GM12878 (cell line): ENCODE measurements around the gene WDR86. TPM values are rescaled to one million over a fixed set of nuclear protein-coding genes. Genes with fewer than 3 reads are reported as not detected.

Source experiments
- ATAC-seq: fragments of 200-7000 bp; cut with Tn5 transposase; 3 replicates; pipeline ENCODE4 v1.9.1; 2020; ENCODE audit warnings: mild to moderate bottlenecking, moderate library complexity
- BruUV-seq: library from RNA; stranded (reverse); fragments of 400-500 nt; replicated peaks from 2 replicates; lab custom pipeline; 2021; lab: Mats Ljungman, UMichigan
- CTCF ChIA-PET: fragments of 300-600 bp; sonication (Branson Sonifier 250); formaldehyde crosslinking; extraction: SDS; loops from one replicate; lab custom pipeline; 2021; ENCODE audit warnings: inconsistent platforms; lab: Yijun Ruan, JAX
- POLR2A ChIA-PET: fragments of 350-600 bp; formaldehyde crosslinking; extraction: SDS; loops from one replicate; lab custom pipeline; 2021; ENCODE audit warnings: inconsistent platforms; lab: Charles Lee
- RAD21 ChIA-PET: fragments of 300-600 bp; sonication (Branson Sonifier 250); formaldehyde crosslinking; loops from one replicate; lab custom pipeline; 2023; ENCODE audit warnings: antibody characterized with exemption; ENCODE audit not compliant: unreplicated experiment; lab: Charles Lee
- SMC1A ChIA-PET: fragments of 300-600 bp; sonication (Branson Sonifier 250); formaldehyde crosslinking; loops from one replicate; lab custom pipeline; 2023; ENCODE audit not compliant: unreplicated experiment, uncharacterized antibody; lab: Charles Lee
- DNase-seq: peaks from one replicate; pipeline ENCODE4 v3.0.0-alpha.2; 2011; ENCODE audit warnings: low read depth, low spot score
- FAIRE-seq: peaks from 3 replicates; lab custom pipeline; 2011; peaks lifted over from hg19 to GRCh38; lab: Jason Lieb, UNC
- H2AFZ ChIP-seq: 2 replicates; pipeline ENCODE4 v1.6.0; 2011; ENCODE audit warnings: low read depth, low read length, control low read depth; ENCODE audit not compliant: control insufficient read depth
- H3K27ac ChIP-seq: 2 replicates; pipeline ENCODE4 v1.5.1; 2011; ENCODE audit warnings: control low read depth; ENCODE audit not compliant: control insufficient read depth, insufficient read depth
- H3K27me3 ChIP-seq, 2 experiments: replicated peaks in 1 of 2; 2 replicates each; pipeline versions ENCODE4 v1.6.0 to v1.6.1; 2011; ENCODE audit warnings: low read length in 1 of 2; ENCODE audit not compliant: control insufficient read depth in 2 of 2, insufficient read depth in 2 of 2
- H3K36me3 ChIP-seq, 2 experiments: 2 replicates each; pipeline ENCODE4 v1.5.1; 2011; ENCODE audit warnings: low read length in 1 of 2; ENCODE audit not compliant: control insufficient read depth in 2 of 2, insufficient read depth in 2 of 2
- H3K4me1 ChIP-seq: 2 replicates; pipeline ENCODE4 v1.6.1; 2011; ENCODE audit warnings: mild to moderate bottlenecking, low read length, moderate library complexity, mixed read lengths; ENCODE audit not compliant: control insufficient read depth, insufficient read depth
- H3K4me2 ChIP-seq: 2 replicates; pipeline ENCODE4 v1.6.0; 2011; ENCODE audit warnings: control low read depth; ENCODE audit not compliant: control insufficient read depth, insufficient read depth
- H3K4me3 ChIP-seq: fragments of 200-600 bp; sonication (generic); 2 replicates; pipeline ENCODE4 v1.5.1; 2016
- H3K79me2 ChIP-seq: 2 replicates; pipeline ENCODE4 v1.6.0; 2011; ENCODE audit warnings: low read length; ENCODE audit not compliant: control insufficient read depth, insufficient read depth
- H3K9ac ChIP-seq: 2 replicates; pipeline ENCODE4 v1.8.0; 2011; ENCODE audit warnings: low read length, control low read depth, mixed read lengths; ENCODE audit not compliant: control insufficient read depth, insufficient read depth
- H3K9me3 ChIP-seq: replicated peaks from 3 replicates; pipeline ENCODE4 v1.5.1; 2011; ENCODE audit warnings: mild to moderate bottlenecking, low read length; ENCODE audit not compliant: control insufficient read depth, insufficient read depth
- H4K20me1 ChIP-seq: 2 replicates; pipeline ENCODE4 v1.6.0; 2011; ENCODE audit not compliant: control insufficient read depth, insufficient read depth
- ATF7 ChIP-seq: fragments of 450-650 bp; IDR thresholded peaks from 2 replicates; pipeline ENCODE4 v1.6.1; 2016; ENCODE audit warnings: low read depth, mild to moderate bottlenecking
- CHD2 ChIP-seq: IDR thresholded peaks from 2 replicates; pipeline ENCODE4 v1.6.1; 2011; ENCODE audit warnings: low read depth, low read length, improper control_type of control experiment, borderline replicate concordance
- POLR2AphosphoS2 ChIP-seq: IDR thresholded peaks from 2 replicates; pipeline ENCODE4 v1.6.1; 2011; ENCODE audit warnings: low read depth, mild to moderate bottlenecking, low read length, improper control_type of control experiment, moderate library complexity
- POLR2AphosphoS5 ChIP-seq: IDR thresholded peaks from 2 replicates; pipeline ENCODE4 v1.6.1; 2011; ENCODE audit warnings: mild to moderate bottlenecking, low read length, inconsistent platforms
- SIN3A ChIP-seq: IDR thresholded peaks from 2 replicates; pipeline ENCODE4 v1.6.1; 2012; ENCODE audit warnings: low read depth, low read length, improper control_type of control experiment
- TCF3 ChIP-seq: IDR thresholded peaks from 2 replicates; pipeline ENCODE4 v1.6.1; 2012; ENCODE audit warnings: low read depth, mild to moderate bottlenecking, low read length, borderline replicate concordance; ENCODE audit not compliant: insufficient read depth
- TCF7 ChIP-seq: IDR thresholded peaks from 2 replicates; pipeline ENCODE4 v1.6.1; 2014; ENCODE audit warnings: antibody characterized with exemption, borderline replicate concordance
- WRNIP1 ChIP-seq: IDR thresholded peaks from 2 replicates; pipeline ENCODE4 v1.6.1; 2011; ENCODE audit warnings: low read depth, low read length, improper control_type of control experiment, borderline replicate concordance
- ZNF217 ChIP-seq: fragments of 450-650 bp; IDR thresholded peaks from 2 replicates; pipeline ENCODE4 v1.6.1; 2017; ENCODE audit warnings: antibody characterized with exemption, mild to moderate bottlenecking
- WGBS: methylation state at CpG from one replicate; pipeline ENCODE4 v1.1.6; 2016; ENCODE audit warnings: low lambda C conversion rate; ENCODE audit not compliant: insufficient replicate concordance, insufficient coverage; ENCODE audit errors: missing lambda C conversion rate; 5-methylcytosine and 5-hydroxymethylcytosine counted together
- in situ Hi-C: fragments of 300-500 bp; cut with MboI; formaldehyde crosslinking; loops from 9 replicates; pipeline ENCODE4 v1.14.3; 2018; ENCODE audit warnings: mixed read lengths
- intact Hi-C: fragments of 100-400 bp; cut with micrococcal nuclease; formaldehyde crosslinking; loops from one replicate; pipeline ENCODE4 v1.14.2; 2022; ENCODE audit not compliant: unreplicated experiment
- polyA plus RNA-seq, 11 experiments: library from polyadenylated mRNA; depleted of rRNA in 4 of 11; unstranded in 6 of 11; stranded (reverse) in 5 of 11; fragments of >200 nt; fragmentation: Nextera tagmentation in 4 of 11; fragmentation: Illumina TruSeq in 1 of 11; extraction: Ambion mirVana in 4 of 11; extraction: Trizol in 1 of 11; gene quantifications; 1 replicate in 1 of 11; 2 replicates in 10 of 11; pipeline versions ENCODE4 v1.2.1 to v1.2.3, GENCODE V29; 2011 to 2016; ENCODE audit warnings: inconsistent platforms in 2 of 11, missing spikeins in 2 of 11, low read depth in 1 of 11
- total RNA-seq, 4 experiments: library from RNA; depleted of rRNA in 3 of 4; stranded (reverse); fragments of >200 nt in 3 of 4; fragmentation: Illumina TruSeq in 1 of 4; extraction: Trizol in 1 of 4; gene quantifications; 2 replicates each; pipeline versions ENCODE4 v1.2.1 to v1.2.3, GENCODE V29; 2013 to 2021
- TF ChIP-seq, protein P1 (sequence below): IDR thresholded peaks from 2 replicates; pipeline ENCODE4 v1.6.1; 2011; ENCODE audit warnings: low read depth, low read length, improper control_type of control experiment, borderline replicate concordance
- TF ChIP-seq, protein P2 (sequence below): IDR thresholded peaks from 2 replicates; pipeline ENCODE4 v1.6.1; 2011; ENCODE audit warnings: low read depth, mild to moderate bottlenecking, low read length, moderate library complexity, borderline replicate concordance; ENCODE audit errors: extremely low read depth
- TF ChIP-seq, protein P3 (sequence below): IDR thresholded peaks from 2 replicates; pipeline ENCODE4 v1.6.1; 2011; ENCODE audit warnings: mild to moderate bottlenecking, low read depth, low read length, moderate library complexity; ENCODE audit not compliant: insufficient replicate concordance

Gene WDR86
- total and polyA plus RNA-seq, 10 of the 15 experiments (the other 5 are each of a cell fraction or from before 2014, with no cell fraction given): 0.05 to 0.19 (median 0.15) TPM; not detected in 7

DNA sequence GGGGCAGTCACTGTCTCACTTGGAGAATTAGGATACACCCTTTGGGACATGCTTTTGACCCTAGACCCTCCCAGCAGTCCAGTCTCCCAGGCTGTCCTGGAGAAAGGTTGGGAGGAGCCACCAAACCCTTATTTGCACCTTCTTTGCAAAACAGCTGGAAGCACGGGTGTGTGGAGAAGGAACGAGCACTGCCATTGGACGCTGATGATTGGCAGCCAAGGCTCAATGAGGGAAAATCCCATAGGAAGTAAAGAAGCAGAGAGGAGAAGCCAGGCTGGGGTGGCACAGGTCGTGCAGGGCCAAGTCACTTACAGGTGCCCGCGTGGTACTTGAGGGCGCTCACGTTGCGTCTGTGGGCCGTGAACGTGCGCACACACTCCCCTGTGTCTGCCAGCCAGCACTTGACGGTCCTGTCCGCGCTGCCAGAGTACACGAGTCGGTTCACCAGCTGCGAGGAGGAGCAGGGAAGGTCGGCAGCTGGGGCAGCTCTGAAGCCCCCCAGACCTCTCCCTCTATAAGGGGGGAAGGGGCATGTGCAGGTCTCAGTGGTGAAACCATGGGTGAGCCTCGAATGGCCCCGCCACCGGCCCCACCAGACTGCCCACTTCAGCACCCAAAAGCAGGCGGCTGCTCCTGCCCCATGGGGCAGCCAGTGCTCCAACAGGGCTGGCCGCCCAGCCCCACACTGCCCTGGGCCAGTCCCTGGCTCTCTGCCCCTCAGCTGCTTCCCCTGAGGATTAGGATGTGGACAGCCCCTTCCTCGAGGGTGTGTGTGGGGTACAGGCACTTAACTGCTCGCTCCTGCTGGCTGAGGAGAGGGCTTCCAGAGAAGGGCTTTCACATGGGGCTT lies 24.8 kb downstream of the WDR86 start:
- RAD21 ChIA-PET: no interaction called here
- CTCF ChIA-PET: interaction anchor here (1.1 to 1.2 kb wide), 2 partner anchors 16 to 77 kb away, joined by 3 to 4 read pairs; no protein-coding TSS in a partner anchor
- DNase-seq: no peak

DNA sequence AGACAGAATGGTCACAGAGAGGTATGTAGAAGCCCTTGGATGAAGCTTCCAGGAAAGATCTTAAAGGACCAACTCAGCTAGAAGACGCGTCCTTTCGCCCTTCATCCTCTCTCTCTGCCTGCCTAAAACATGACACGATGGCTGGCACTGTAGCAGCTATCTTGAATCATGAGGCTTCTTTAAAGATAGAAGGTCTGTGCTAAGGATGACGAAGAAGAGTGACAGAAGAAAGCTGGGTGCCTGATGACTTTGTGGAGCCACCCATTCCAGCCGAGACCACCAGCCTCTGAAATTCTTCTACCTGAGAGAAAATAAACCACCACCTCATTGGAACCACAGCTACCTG lies 25.5 kb downstream of the WDR86 start:
- intact Hi-C loops (no loop called here), in situ Hi-C loops (loop anchor here (5.0 kb wide), 1 partner anchor 63 kb away; no protein-coding TSS in a partner anchor)
- H4K20me1 ChIP-seq: no peaks in the 10 kb centered on the region
- no peak overlapping the region for H2AFZ ChIP-seq
- ATAC-seq: no peak
- no peak for DNase-seq
- H3K27ac ChIP-seq: no peak overlapping the region
- peaks cover 7% of the 10 kb centered on the region for H3K4me1 ChIP-seq
- ChIA-PET POLR2A (no interaction called here), SMC1A (no interaction called here), RAD21 (no interaction called here), CTCF (interaction anchor here (1.1 to 1.2 kb wide), 2 partner anchors 16 to 78 kb away, joined by 3 to 4 read pairs; no protein-coding TSS in a partner anchor)
- WGBS: 60% methylated on average over 6 of the region's 6 CpGs
- H3K27me3 ChIP-seq: peaks cover 2 to 3% of the 10 kb centered on the region in 2 experiments; a peak in 3 of 4 replicates
- no peaks in the 10 kb centered on the region; the same call in 2 of the 3 replicates for H3K9me3 ChIP-seq
- no peak overlapping the region for H3K4me3 ChIP-seq
- H3K79me2 ChIP-seq: no peaks in the 10 kb centered on the region
- FAIRE-seq: no peak
- no peaks in the 10 kb centered on the region for H3K36me3 ChIP-seq
- no peak overlapping the region for H3K9ac ChIP-seq
- no peak overlapping the region for H3K4me2 ChIP-seq
- no TSS peak for BruUV-seq
- TF ChIP-seq ZNF217 (no peak), SIN3A (no peak), POLR2AphosphoS5 (no peak), CHD2 (no peak), POLR2AphosphoS2 (no peak), TCF7 (no peak), WRNIP1 (no peak), TCF3 (no peak)
- TF ChIP-seq, protein P1, sequence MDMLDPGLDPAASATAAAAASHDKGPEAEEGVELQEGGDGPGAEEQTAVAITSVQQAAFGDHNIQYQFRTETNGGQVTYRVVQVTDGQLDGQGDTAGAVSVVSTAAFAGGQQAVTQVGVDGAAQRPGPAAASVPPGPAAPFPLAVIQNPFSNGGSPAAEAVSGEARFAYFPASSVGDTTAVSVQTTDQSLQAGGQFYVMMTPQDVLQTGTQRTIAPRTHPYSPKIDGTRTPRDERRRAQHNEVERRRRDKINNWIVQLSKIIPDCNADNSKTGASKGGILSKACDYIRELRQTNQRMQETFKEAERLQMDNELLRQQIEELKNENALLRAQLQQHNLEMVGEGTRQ: no peak
- TF ChIP-seq, protein P2, sequence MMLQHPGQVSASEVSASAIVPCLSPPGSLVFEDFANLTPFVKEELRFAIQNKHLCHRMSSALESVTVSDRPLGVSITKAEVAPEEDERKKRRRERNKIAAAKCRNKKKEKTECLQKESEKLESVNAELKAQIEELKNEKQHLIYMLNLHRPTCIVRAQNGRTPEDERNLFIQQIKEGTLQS: no peak

More for the DNA sequence above, 24.8 kb downstream of the WDR86 start:
- H3K9ac ChIP-seq: no peak overlapping the region
- H3K79me2 ChIP-seq: no peaks in the 10 kb centered on the region
- peaks cover 2 to 3% of the 10 kb centered on the region in 2 experiments; a peak in 3 of 4 replicates for H3K27me3 ChIP-seq
- H3K4me2 ChIP-seq: no peak overlapping the region
- in situ Hi-C loops: loop anchor here (5.0 kb wide), 1 partner anchor 62 kb away; no protein-coding TSS in a partner anchor
- H3K4me1 ChIP-seq: peaks cover 7% of the 10 kb centered on the region
- no peak for ATAC-seq
- ChIA-PET POLR2A (no interaction called here), SMC1A (no interaction called here)
- H3K36me3 ChIP-seq: no peaks in the 10 kb centered on the region
- H4K20me1 ChIP-seq: no peaks in the 10 kb centered on the region
- H3K9me3 ChIP-seq: no peaks in the 10 kb centered on the region; the same call in 2 of the 3 replicates
- no peak overlapping the region for H3K4me3 ChIP-seq
- no peak for FAIRE-seq
- H3K27ac ChIP-seq: no peak overlapping the region
- H2AFZ ChIP-seq: no peak overlapping the region
- 55% methylated on average over 26 of the region's 26 CpGs for WGBS
- BruUV-seq: no TSS peak
- intact Hi-C loops: no loop called here
- TF ChIP-seq, protein P3, sequence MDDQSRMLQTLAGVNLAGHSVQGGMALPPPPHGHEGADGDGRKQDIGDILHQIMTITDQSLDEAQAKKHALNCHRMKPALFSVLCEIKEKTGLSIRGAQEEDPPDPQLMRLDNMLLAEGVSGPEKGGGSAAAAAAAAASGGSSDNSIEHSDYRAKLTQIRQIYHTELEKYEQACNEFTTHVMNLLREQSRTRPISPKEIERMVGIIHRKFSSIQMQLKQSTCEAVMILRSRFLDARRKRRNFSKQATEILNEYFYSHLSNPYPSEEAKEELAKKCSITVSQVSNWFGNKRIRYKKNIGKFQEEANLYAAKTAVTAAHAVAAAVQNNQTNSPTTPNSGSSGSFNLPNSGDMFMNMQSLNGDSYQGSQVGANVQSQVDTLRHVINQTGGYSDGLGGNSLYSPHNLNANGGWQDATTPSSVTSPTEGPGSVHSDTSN: no peak
- TF ChIP-seq ATF7: no peak
